Umbilical cord (tissue), 2 donors: ENCODE results near the gene RBM15. TPM values are rescaled to one million over a fixed set of nuclear protein-coding genes. Genes with fewer than 3 reads are reported as not detected.

ENCODE experiments used
- DNase-seq: peaks from one replicate; pipeline ENCODE4 v3.0.0-alpha.2; 2015; ENCODE audit warnings: low spot score
- total RNA-seq: library from RNA; depleted of rRNA; stranded (reverse); fragments of >200 nt; gene quantifications from one replicate; pipeline ENCODE4 v1.2.3, GENCODE V29; 2014; ENCODE audit warnings: low replicate concordance; ENCODE audit not compliant: insufficient read depth

Gene RBM15
- total RNA-seq, 1 donor from 2014 or later: 28.4 TPM

GRCh38 chr1:110347182-110347893, 8.2 kb downstream of the RBM15 start:
- no peak for DNase-seq

GRCh38 chr1:110348050-110348449, 8.9 kb downstream of the RBM15 start:
- DNase-seq: no peak

- peak; percentile 59 for DNase-seq
Measured at GRCh38 chr1:110348771-110349170, 9.6 kb downstream of the RBM15 start.

- no peak for DNase-seq
Measured at GRCh38 chr1:110350360-110350759, 11.2 kb downstream of the RBM15 start.

GRCh38 chr1:110355321-110355720, 16.1 kb downstream of the RBM15 start:
- DNase-seq: no peak

GRCh38 chr1:110356379-110356778, 17.2 kb downstream of the RBM15 start:
- no peak for DNase-seq

- no peak for DNase-seq
Measured at GRCh38 chr1:110360431-110360830, 21.3 kb downstream of the RBM15 start.

- DNase-seq: no peak
Measured at GRCh38 chr1:110361856-110362255, 22.7 kb downstream of the RBM15 start.

- DNase-seq: no peak
Measured at GRCh38 chr1:110364221-110364620, 25.0 kb downstream of the RBM15 start.

- DNase-seq: peak; percentile 13
Measured at GRCh38 chr1:110370827-110371226, 31.6 kb downstream of the RBM15 start.

- no peak for DNase-seq
Measured at GRCh38 chr1:110375490-110375889, 36.3 kb downstream of the RBM15 start.

GRCh38 chr1:110380672-110381283, 41.6 kb downstream of the RBM15 start:
- DNase-seq: no peak

- no peak for DNase-seq
Measured at GRCh38 chr1:110383251-110383990, 44.2 kb downstream of the RBM15 start.

GRCh38 chr1:110384581-110385321, 45.6 kb downstream of the RBM15 start:
- no peak for DNase-seq

GRCh38 chr1:110385369-110385768, 46.2 kb downstream of the RBM15 start:
- DNase-seq: no peak

GRCh38 chr1:110387048-110387754, 48.0 kb downstream of the RBM15 start:
- DNase-seq: no peak

GRCh38 chr1:110390096-110390495, 50.9 kb downstream of the RBM15 start:
- peak; percentile 14 for DNase-seq

- peak; percentile 40 for DNase-seq
Measured at GRCh38 chr1:110390692-110391245, 51.6 kb downstream of the RBM15 start, which contains the start of gene SLC16A4. Gene SLC16A4, minus strand, starts transcription at chr1:110391026. Its CDS starts 1,703 bp downstream, at chr1:110389323.

- no peak for DNase-seq
Measured at GRCh38 chr1:110393286-110393685, 54.1 kb downstream of the RBM15 start.

GRCh38 chr1:110393691-110394492, 54.7 kb downstream of the RBM15 start:
- no peak for DNase-seq
